HG02759 (cell line): Measurements from ENCODE around the gene LRRC73.
A peak's percentile ranks its signal among the peaks of the same experiment; 100 is the strongest.
"Not testable (repeated sequence)": the region's sequence is repeated elsewhere in the genome, so short reads cannot be mapped to it uniquely, and the experiment has no call there.

Source experiments
- ATAC-seq: cut with Tn5 transposase; IDR thresholded peaks from one replicate; pipeline ENCODE4 v1.9.1; 2021; ENCODE audit warnings: mild to moderate bottlenecking, moderate library complexity; ENCODE audit not compliant: unreplicated experiment

The LRRC73 gene

GRCh38 chr6:43511824-43512415, 1.8 kb upstream of the LRRC73 start:
- no peak for ATAC-seq

- no peak for ATAC-seq
Measured at GRCh38 chr6:43510827-43511163, 649 bp upstream of the LRRC73 start.

GRCh38 chr6:43509142-43509983, 783 bp downstream of the LRRC73 start:
- no peak for ATAC-seq

DNA sequence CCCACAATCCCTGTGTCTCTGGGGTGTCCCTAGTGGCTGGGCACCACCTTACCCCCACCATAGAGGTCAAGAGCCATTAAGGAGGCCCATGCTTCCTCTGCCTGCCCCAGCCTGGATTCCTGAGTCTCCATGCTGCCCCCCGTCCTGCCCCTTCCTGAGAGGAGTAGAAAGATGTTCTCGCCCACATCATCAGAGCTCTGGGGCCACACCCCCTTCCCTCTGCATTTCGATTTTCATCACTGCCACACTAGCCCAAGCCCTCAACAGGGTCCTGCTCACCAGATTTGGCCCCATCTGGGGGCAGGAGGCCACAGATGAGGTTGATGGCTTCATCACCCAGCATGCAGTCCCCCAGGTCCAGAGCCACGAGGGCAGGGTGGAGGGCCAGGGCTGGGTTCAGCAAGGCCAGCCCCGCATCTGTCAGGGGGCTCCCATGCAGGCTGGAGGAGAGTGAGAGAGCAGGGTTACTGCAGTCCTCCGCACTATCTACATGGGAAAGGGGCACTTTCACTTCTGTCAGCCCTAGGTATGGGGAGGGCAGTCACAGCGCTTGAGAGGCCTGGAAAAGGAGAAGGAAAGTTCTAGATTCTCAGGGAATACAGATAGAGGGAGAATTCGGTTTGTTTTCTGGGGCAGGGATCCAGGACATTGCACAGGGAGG, 1.5 kb downstream of the LRRC73 start:
- no peak for ATAC-seq

GRCh38 chr6:43506667-43507471, 3.3 kb downstream of the LRRC73 start:
- peak; percentile 49 for ATAC-seq

- no peak for ATAC-seq
Measured at GRCh38 chr6:43506171-43506570, 4.0 kb downstream of the LRRC73 start.

- no peak for ATAC-seq
Measured at GRCh38 chr6:43505718-43506117, 4.4 kb downstream of the LRRC73 start.

DNA sequence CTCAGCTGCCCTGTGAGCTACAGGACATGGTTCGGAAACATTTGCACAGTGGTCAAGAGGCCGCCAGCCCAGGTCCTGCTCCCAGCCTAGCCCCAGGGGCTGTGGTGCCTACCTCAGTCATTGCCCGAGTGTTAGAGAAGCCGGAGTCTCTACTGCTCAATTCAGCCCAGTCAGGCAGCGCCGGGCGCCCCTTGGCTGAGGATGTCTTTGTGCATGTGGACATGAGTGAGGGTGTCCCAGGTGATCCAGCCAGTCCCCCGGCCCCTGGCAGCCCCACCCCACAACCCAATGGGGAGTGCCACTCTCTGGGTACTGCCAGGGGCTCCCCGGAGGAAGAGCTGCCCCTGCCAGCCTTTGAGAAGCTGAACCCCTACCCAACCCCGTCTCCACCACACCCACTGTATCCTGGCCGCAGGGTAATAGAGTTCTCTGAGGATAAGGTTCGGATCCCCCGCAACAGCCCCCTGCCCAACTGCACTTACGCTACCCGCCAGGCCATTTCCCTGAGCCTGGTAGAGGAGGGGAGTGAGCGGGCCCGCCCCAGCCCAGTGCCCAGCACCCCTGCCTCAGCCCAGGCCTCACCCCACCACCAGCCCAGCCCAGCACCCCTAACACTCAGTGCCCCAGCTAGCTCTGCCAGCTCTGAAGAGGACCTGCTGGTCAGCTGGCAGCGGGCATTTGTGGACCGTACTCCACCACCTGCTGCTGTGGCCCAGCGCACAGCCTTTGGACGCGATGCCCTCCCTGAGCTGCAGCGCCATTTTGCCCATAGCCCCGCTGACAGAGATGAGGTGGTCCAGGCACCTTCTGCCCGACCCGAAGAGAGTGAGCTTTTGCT, 5.2 kb downstream of the LRRC73 start:
- ATAC-seq = no peak

DNA sequence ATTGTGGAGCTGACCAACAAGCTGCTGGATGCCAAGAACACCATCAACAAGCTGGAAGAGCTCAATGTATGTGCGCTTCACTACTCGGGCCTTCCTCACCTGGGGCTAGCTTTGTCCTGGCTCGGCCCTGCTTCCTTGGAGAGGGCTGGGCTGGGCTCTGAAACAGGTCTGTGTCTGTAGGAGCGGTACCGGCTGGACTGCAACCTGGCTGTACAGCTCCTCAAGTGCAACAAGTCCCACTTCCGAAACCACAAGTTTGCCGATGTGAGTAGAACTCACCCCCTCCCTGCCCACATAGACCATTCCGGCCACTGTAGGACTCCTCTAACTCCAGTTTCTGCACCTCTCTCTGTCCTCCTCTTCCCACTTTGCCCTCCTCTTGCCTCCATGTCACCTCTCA, 6.7 kb downstream of the LRRC73 start:
- ATAC-seq = no peak

DNA sequence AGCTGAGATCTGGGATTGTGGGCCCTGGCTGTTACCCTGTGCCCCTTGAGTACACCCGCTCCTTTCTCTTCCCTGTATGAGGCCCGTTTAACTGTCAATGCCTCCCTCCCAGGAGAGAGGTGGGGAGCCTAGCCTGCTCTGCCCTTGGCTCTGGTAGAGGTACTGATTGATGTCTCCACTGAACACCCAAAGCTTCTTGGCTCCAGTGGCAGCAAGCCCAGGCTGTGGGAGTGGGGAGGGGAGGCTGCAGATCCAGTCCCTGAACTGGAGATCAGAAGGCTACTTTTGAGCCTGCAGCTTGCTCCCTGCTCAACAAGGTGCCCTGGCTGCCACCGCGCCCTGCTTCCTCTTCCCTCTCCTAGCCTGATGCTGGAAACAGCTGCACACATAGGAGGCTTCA, 7.5 kb downstream of the LRRC73 start:
- no peak for ATAC-seq

- no peak for ATAC-seq
Measured at GRCh38 chr6:43500921-43501320, 9.2 kb downstream of the LRRC73 start.

DNA sequence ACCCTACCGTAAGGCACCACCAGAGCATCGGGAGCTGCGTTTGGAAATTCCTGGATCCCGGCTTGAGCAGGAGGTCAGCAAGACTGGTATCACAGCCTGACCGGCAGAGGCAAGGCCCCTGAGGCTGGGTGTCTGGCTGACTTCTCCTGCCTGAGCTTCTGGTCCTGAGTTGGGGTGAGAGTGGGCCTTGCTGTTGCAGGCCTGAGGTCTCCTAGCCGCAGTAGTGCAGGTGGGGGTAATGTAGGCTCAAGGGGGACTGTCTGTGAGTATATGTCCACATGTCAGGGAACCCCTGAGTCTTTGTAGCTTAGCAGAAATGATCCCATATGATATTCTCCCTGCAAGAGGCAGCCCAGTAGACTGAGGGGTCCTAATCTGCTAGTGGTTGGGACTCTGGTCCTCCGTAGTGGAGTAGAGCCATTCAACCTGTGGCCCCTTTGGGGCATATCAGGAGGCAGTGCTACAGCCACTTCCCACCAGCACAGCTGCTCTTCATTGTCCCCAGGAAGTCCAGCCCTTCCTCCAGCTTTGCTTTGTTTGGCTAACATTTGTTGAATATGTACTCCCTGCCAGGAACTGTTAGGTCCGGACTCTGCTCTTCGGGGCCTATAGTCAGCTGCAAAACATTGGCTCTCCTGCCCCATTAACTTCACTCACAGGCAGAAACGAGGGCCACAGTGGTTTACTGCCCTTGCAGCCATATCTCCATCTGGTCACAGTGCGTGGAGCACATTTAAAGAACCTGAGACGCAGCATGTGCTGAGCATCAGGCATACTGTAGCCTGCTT, 10.9 kb downstream of the LRRC73 start:
- no peak for ATAC-seq

DNA sequence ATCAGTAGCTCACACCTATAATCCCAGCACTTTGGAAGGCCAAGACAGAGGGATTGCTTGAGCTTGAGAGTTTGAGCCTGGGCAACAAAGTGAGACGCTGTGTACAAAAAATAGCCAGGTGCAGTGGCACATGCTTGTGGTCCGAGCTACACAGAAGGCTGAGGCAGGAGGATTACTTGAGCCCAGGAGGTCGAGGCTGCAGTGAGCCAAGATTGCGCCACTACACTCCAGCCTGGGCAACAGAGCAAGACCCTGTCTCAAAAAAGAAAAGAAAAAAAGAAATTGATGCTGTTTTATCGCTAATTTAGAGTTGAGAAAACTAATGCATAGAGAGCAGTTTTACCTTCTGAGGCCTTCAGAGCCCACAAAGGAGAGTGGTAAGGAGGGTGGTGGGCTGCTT, 11.9 kb downstream of the LRRC73 start:
- ATAC-seq = not testable (repeated sequence)

DNA sequence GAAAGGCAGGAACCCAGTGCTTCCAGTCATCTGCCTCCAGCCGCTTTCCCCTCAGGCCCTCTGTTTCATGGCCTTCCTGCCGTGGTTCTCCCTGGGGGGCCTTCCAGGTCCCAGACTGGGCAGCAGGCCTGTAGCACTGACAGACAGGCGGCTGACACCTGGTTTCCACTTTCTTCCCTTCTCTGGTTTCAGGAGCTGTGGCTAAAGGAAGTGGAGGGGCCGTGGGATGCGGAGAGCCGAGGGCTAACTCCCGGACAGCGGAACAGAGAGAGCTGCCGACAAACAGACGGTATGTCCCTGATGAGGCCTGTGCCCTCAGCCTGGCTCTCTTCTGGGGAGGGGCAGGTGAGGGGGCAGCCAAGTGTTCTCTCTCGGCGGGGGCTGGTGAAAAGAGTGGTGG, 12.5 kb downstream of the LRRC73 start:
- ATAC-seq = no peak

DNA sequence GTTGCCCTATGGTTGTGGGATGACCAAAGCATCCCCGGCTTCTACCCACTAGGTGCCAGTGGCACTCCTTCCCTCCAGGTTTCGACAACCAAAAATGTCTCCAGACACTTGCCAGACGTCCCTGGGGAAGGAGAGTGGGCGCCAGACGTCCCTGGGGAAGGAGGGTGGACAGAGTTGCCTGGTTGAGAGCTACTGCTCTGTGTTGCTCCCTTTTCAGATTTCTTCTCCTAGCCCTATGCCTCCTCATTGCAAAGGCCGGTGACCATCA, 13.1 kb downstream of the LRRC73 start:
- ATAC-seq = no peak

DNA sequence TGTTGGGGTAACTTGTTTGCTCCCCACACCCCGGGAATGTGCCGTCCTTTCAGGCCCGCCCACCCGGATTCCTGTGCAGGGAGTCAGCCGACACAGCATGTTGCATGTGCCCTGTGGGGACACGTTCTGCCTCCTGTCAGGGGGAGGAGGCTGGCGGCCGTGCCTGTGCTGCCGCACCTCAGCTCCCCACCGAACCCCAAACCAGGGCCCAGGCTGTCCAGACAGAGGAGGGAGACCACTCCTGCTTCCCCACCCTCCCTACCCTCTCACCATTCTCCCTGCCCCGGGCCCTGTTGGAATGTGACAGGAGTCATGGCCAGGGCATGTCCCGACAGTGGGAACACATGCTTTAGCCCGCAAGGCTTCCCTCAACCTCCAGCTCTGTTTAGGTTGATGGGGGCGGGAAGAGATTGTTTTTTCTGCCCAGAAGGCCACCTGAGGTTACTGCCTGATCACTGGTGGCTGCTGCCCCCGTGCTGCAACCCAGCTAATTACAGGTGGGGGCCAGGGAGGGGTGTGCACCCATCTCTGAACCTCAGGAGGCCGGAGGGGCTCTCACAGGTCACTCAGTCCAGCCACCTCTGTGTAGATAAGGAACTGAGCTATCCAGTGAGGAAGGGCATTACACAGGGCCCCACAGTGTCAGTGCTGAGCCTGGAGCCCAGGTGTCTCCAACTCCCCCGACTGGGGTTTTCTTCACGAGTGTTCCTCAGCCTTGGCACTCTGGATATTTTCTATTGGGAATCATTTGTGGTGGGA, 13.6 kb downstream of the LRRC73 start:
- ATAC-seq = no peak

DNA sequence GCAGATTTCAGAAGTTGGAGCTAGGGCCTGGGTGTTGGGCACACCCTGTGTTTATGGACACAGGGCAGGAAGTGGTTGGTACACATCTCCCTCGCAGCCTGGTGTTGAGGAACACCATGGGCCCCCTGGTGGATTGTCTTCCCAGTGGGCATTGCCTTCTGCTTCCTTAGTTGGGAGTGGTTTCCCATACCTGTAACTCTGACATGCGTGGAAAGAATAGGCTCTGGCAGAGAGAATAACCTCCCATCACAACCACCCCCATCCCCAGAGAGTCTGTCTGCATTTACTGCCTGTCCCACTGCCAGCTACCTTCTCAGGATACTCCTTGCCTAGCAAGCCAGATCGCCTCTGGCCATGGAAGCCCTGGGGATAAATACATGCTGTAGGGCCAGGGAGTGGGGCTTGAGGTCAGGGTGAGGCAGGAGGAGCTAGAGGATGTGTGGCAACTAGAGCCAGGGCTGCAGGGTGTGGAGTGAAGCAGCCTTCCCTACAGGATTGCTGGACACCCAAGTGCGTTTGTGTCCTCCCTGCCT, 14.7 kb downstream of the LRRC73 start:
- ATAC-seq = no peak

DNA sequence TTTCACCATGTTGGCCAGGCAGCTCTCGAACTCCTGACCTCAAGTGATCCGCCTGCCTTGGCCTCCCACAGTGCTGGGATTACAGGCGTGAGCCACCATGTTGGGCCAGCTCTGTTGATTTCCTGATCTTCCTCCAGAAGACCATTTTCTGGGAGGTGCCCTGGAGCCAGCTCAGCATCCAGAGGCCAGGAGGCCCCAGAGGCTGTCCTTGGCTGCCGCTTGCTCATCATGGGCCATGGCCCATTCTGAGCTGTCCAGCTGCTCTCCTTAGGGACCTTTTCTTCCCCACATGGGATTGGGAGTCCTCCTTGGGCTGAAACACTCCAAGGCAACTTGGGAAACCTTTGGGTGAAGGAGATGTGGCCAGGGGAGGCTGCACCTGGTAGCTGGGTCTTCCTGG, 15.4 kb downstream of the LRRC73 start:
- no peak for ATAC-seq

- ATAC-seq = no peak
Measured at GRCh38 chr6:43494321-43494720, 15.8 kb downstream of the LRRC73 start.
